ENCODE data around the gene AKAP12. TPM values are rescaled to one million over a fixed set of nuclear protein-coding genes. Genes with fewer than 3 reads are reported as not detected.

Gene AKAP12
- total RNA-seq, 1 experiment from 2014 or later, result 5.7 TPM

GRCh38 chr6:151390851-151391470, 151.2 kb downstream of the AKAP12 start:
- Histone ChIP-seq H3K4me3 (peak overlapping the region; percentile 91), H3K36me3 (peaks cover 46% of the 10 kb centered on the region), H3K9me3 (no peaks in the 10 kb centered on the region), H3K27me3 (no peaks in the 10 kb centered on the region)
- DNase-seq, result peak; percentile 76

- H3K9me3 ChIP-seq, result no peaks in the 10 kb centered on the region
- H3K4me3 ChIP-seq, result peak within 1 kb of the TSS; percentile 91
- H3K27me3 ChIP-seq, result no peaks in the 10 kb centered on the region
- peaks cover 48% of the 10 kb centered on the region for H3K36me3 ChIP-seq
- peak; percentile 77 for DNase-seq
Measured at GRCh38 chr6:151391471-151392413, 152.0 kb downstream of the AKAP12 start, which contains the start of gene ZBTB2. Gene ZBTB2 (minus strand): TSS chr6:151391559. CDS start chr6:151373637, 17,922 bp downstream.

DNA sequence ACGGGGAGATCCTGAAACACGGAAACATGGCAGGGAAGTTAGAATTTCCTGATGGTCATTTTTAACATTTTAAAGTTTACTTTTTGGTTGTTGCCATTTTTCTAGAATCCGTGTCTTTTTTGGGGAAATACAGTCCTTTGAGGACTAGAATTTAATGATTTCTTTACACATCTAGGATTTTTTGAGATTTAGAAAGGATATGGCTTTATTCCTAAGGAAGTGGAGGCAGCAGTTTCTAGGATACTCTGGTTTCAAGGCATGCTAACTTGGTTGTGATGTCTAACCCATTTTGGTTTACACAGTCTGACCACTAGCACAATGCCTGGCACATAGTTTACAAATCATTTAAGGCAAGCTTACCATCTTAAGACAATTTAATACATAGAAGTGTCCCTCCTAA, 152.7 kb downstream of the AKAP12 start:
- DNase-seq, result no peak
- H3K27me3 ChIP-seq, result no peaks in the 10 kb centered on the region
- H3K36me3 ChIP-seq, result peaks cover 52% of the 10 kb centered on the region
- no peaks in the 10 kb centered on the region for H3K9me3 ChIP-seq
- peak overlapping the region; percentile 91 for H3K4me3 ChIP-seq

- Histone ChIP-seq H3K4me3 (peak overlapping the region; percentile 91; the same call in 1 of the 2 replicates), H3K9me3 (no peaks in the 10 kb centered on the region), H3K36me3 (peaks cover 50% of the 10 kb centered on the region), H3K27me3 (no peaks in the 10 kb centered on the region)
- no peak for DNase-seq
Measured at GRCh38 chr6:151393410-151393809, 153.6 kb downstream of the AKAP12 start.

DNA sequence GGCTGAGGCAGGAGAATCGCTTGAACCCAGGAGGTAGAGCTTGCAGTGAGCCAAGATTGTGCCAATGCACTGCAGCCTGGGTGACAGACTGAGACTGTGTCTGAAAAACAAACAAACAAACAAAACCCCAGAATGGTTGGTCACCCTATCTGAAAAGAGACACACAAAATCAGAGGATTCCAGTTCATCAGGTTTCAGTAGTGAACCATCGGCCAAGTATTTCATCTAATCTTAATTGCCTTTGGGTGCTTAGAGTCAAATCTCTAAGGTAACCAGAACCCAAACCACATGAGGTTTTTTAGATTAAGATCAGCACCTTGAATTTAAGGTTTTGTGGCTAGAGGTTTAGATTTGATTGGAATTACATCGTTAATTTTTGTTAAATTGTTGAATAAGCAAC, 159.9 kb downstream of the AKAP12 start:
- H3K9me3 ChIP-seq, result no peaks in the 10 kb centered on the region
- no peak overlapping the region for H3K4me3 ChIP-seq
- H3K27me3 ChIP-seq, result no peaks in the 10 kb centered on the region
- no peak for DNase-seq
- peaks cover 72% of the 10 kb centered on the region for H3K36me3 ChIP-seq

DNA sequence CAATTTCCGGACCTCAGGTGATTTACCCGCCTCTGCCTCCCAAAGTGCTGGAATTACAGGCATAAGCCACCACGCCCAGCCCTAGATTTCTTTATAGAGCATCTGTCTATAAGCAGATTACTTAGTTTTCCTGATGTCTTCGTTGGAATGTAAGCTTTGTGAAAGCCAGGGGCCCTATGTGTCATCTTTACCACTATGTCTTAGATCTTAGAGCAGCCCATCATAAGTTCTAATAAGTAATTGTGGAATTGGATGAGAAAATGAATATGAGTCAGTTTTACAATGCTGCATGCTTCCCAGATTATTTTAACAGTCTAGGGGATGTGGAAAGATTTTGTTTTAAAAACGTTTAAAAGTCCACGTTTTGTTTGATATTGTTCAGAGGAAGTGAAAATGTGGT, 160.7 kb downstream of the AKAP12 start:
- no peak overlapping the region for H3K4me3 ChIP-seq
- peak; percentile 28 for DNase-seq
- H3K36me3 ChIP-seq, result peaks cover 76% of the 10 kb centered on the region
- no peaks in the 10 kb centered on the region for H3K9me3 ChIP-seq
- H3K27me3 ChIP-seq, result no peaks in the 10 kb centered on the region

GRCh38 chr6:151402228-151402627, 162.5 kb downstream of the AKAP12 start:
- H3K27me3 ChIP-seq, result no peaks in the 10 kb centered on the region
- no peak for DNase-seq
- H3K9me3 ChIP-seq, result no peaks in the 10 kb centered on the region
- H3K36me3 ChIP-seq, result peaks cover 78% of the 10 kb centered on the region
- H3K4me3 ChIP-seq, result no peak overlapping the region

DNA sequence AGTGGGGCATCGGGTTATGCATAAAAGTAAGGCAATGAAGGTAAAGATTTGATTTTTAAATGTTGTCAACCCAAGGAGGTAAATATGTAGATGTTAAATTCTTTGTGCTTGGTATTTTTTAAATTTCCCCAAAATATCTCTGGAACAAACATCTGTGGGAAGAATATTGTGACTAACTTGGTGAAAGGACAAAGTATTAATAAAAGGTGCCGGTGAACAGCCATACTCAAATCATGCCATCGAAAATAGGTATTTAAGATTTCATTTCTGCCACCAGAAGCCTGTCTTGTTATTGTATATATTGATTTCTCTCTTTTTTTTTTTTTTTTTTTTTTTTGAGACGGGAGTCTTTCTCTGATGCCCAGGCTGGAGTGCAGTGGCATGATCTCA, 164.1 kb downstream of the AKAP12 start:
- Histone ChIP-seq H3K27me3 (no peaks in the 10 kb centered on the region), H3K4me3 (no peak overlapping the region), H3K9me3 (no peaks in the 10 kb centered on the region), H3K36me3 (peaks cover 83% of the 10 kb centered on the region)
- DNase-seq, result no peak

Other genes with a start within 250 kb of the AKAP12 start
- gene ZBTB2, start 151.6 kb downstream of the AKAP12 start, total RNA-seq (2014; rRNA removed; shearing (Covaris generic); ENCODE audit: low replicate concordance), result 23.3 and 34.0 TPM in 2 replicates
- 19.2 and 23.5 TPM in 2 replicates for gene RMND1, start 212.2 kb downstream of the AKAP12 start, total RNA-seq (2014; rRNA removed; shearing (Covaris generic); ENCODE audit: low replicate concordance)